Activated CD4-positive, alpha-beta memory T cell treated with anti-CD3 and anti-CD28 coated beads for 36 hours (primary cell): ENCODE results near the gene GYPC. TPM values are rescaled to one million over a fixed set of nuclear protein-coding genes. Genes with fewer than 3 reads are reported as not detected.
"Not testable (repeated sequence)": the region's sequence is repeated elsewhere in the genome, so short reads cannot be mapped to it uniquely, and the experiment has no call there.

ENCODE experiments used
- CTCF ChIA-PET: fragments of 350-600 bp; sonication (Branson Sonifier 250); formaldehyde crosslinking; loops from one replicate; lab custom pipeline; 2021; ENCODE audit warnings: antibody characterized with exemption, inconsistent platforms; lab: Charles Lee
- POLR2A ChIA-PET: fragments of 350-600 bp; sonication (Branson Sonifier 250); formaldehyde crosslinking; loops from one replicate; lab custom pipeline; 2021; ENCODE audit warnings: antibody characterized with exemption; lab: Charles Lee
- DNase-seq: peaks from one replicate; pipeline ENCODE4 v3.0.0-alpha.2; 2020
- H3K27ac Mint-ChIP-seq: one replicate; pipeline ENCODE4 v1.8.0; 2021; ENCODE audit warnings: mixed read lengths
- H3K27me3 Mint-ChIP-seq: one replicate; pipeline ENCODE4 v1.8.0; 2021; ENCODE audit warnings: mixed read lengths
- H3K36me3 Mint-ChIP-seq: one replicate; pipeline ENCODE4 v1.8.0; 2021; ENCODE audit warnings: mixed read lengths
- H3K4me1 Mint-ChIP-seq: one replicate; pipeline ENCODE4 v1.8.0; 2021; ENCODE audit warnings: low read depth, mixed read lengths
- H3K4me3 Mint-ChIP-seq: one replicate; pipeline ENCODE4 v1.8.0; 2021; ENCODE audit warnings: mild to moderate bottlenecking, mixed read lengths
- H3K9me3 Mint-ChIP-seq: one replicate; pipeline ENCODE4 v1.8.0; 2021; ENCODE audit warnings: mixed read lengths
- intact Hi-C: fragments of 100-400 bp; cut with micrococcal nuclease; formaldehyde crosslinking; loops from one replicate; pipeline ENCODE4 v1.15.1; 2023
- total RNA-seq, 2 experiments: library from RNA; stranded (reverse); gene quantifications; one replicate each; pipeline ENCODE4 v1.2.3, GENCODE V29; 2021

GYPC gene
- total RNA-seq, 2 experiments from 2014 or later, result 123 TPM

DNA sequence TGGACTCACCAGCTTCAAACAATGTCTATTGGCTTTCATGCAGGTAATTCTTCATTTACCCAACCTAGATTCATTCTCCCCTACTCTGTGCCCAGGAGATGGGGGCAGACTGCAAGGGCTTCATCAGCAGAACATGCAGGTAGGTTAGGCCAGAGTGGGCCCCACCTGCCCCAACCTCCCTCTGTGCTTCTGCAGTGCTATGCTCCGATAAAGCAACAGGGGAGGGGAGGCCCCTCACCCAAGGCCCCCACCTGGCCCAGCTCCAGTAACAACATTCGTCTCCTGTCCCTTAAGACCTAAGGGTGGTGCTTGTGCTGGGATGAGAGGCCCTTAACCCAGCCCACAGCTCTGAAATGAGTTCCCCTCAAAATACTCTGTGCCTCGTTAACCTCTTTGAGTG, 16.7 kb upstream of the GYPC start:
- no peaks in the 10 kb centered on the region for H3K27me3 Mint-ChIP-seq
- no peaks in the 10 kb centered on the region for H3K9me3 Mint-ChIP-seq
- intact Hi-C loops, result no loop called here
- H3K4me1 Mint-ChIP-seq, result no peaks in the 10 kb centered on the region
- no peak overlapping the region for H3K4me3 Mint-ChIP-seq
- H3K36me3 Mint-ChIP-seq, result no peaks in the 10 kb centered on the region
- no peak overlapping the region for H3K27ac Mint-ChIP-seq
- ChIA-PET CTCF (interaction anchor here (0.8 kb wide), 1 partner anchor 61 kb away, joined by 3 read pairs; no protein-coding TSS in a partner anchor), POLR2A (no interaction called here)
- no peak for DNase-seq

DNA sequence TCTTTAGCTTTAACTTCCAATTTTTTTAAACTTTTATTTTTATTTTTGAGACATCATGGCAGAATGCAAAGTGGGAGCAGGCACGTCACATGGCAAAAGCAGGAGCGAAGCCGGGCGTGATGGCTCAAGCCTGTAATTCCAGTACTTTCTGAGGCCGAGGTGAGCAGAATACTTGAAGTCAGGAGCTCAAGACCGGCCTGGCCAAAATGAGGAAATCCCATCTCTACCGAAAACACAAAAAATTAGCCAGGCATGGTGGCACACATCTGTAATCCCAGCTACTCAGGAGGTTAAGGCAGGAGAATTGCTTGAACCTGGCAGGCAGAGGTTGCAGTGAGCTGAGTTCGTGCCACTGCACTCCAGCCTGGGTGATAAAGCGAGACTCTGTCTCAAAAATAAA, 14.7 kb upstream of the GYPC start:
- DNase-seq, H3K9me3 Mint-ChIP-seq, H3K4me1 Mint-ChIP-seq, H3K36me3 Mint-ChIP-seq, H3K4me3 Mint-ChIP-seq, H3K27ac Mint-ChIP-seq, H3K27me3 Mint-ChIP-seq, CTCF ChIA-PET, POLR2A ChIA-PET, intact Hi-C loops: not testable (repeated sequence)

DNA sequence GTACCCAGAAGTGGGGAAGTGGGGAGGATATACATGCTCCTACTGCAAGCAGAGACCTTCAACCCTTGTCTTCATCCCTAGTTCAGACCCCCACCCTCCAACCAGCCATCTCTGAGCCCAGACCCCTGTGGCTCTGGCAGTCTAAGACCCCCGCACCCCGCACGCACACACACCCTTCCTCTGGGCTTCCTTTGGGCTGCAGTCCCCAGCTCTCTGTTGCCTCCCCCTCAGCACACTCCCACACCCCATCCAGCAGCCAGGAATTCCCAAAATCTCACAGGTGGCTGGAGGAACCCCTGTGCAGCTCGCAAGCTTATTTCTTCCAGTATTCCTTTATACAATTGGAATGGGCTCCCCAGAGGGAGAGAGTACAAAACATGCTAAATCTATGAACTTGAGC, 13.9 kb upstream of the GYPC start:
- no peak for DNase-seq
- Mint-ChIP-seq H3K9me3 (no peaks in the 10 kb centered on the region), H3K4me1 (no peaks in the 10 kb centered on the region), H3K4me3 (no peak overlapping the region), H3K36me3 (no peaks in the 10 kb centered on the region), H3K27ac (no peak overlapping the region), H3K27me3 (no peaks in the 10 kb centered on the region)
- ChIA-PET CTCF (no interaction called here), POLR2A (no interaction called here)
- intact Hi-C loops, result no loop called here

DNA sequence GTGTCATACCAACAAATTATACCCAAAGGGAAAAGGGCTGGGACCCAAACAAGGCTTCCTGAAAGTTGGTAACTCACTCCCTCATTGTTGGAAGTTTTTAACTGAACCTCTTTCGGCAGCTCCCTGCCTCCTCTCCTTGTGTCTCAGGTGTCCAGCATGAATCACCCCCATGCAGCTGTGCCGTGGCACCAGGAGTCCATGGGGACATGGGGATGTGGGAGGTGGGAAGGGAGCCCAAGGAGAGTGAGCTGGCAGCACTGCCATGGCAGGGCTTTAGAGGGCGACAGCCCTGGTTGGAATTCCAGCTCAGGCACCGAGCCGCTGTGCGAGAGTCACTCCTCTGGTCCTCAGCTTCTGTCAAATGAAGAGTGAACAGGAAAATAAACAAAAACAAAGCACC, 12.5 kb upstream of the GYPC start:
- no peak for DNase-seq
- Mint-ChIP-seq H3K4me1 (no peaks in the 10 kb centered on the region), H3K27me3 (no peaks in the 10 kb centered on the region), H3K9me3 (no peaks in the 10 kb centered on the region), H3K4me3 (no peak overlapping the region), H3K27ac (no peak overlapping the region), H3K36me3 (no peaks in the 10 kb centered on the region)
- POLR2A ChIA-PET, result no interaction called here
- CTCF ChIA-PET, result interaction anchor here (0.6 to 0.8 kb wide), 2 partner anchors 16 to 163 kb away, joined by 3 read pairs; no protein-coding TSS in a partner anchor
- intact Hi-C loops, result no loop called here

DNA sequence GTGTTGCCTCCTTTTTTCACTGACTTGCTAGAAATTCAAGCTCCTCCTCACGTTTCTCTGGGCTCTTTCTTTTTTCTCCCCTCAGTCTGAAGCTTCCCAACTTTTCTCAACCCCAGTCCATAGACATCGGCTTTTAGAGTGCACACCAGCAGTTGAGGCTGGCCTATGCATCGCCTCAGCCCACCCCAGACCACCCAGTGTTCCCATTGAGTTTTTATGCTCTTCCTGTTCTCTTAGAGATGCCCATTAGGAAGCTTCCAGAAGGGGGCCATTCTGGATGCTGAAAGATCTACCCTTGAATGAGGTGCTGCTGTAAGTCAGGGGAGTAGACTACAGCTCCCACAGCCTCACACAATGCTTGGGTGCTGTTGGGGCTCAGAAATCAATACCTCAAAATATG, 12.0 kb upstream of the GYPC start:
- intact Hi-C loops, result no loop called here
- no peaks in the 10 kb centered on the region for H3K36me3 Mint-ChIP-seq
- H3K4me3 Mint-ChIP-seq, result no peak overlapping the region
- H3K4me1 Mint-ChIP-seq, result no peaks in the 10 kb centered on the region
- H3K27me3 Mint-ChIP-seq, result no peaks in the 10 kb centered on the region
- POLR2A ChIA-PET, result no interaction called here
- H3K27ac Mint-ChIP-seq, result no peak overlapping the region
- CTCF ChIA-PET, result no interaction called here
- no peaks in the 10 kb centered on the region for H3K9me3 Mint-ChIP-seq
- DNase-seq, result no peak

DNA sequence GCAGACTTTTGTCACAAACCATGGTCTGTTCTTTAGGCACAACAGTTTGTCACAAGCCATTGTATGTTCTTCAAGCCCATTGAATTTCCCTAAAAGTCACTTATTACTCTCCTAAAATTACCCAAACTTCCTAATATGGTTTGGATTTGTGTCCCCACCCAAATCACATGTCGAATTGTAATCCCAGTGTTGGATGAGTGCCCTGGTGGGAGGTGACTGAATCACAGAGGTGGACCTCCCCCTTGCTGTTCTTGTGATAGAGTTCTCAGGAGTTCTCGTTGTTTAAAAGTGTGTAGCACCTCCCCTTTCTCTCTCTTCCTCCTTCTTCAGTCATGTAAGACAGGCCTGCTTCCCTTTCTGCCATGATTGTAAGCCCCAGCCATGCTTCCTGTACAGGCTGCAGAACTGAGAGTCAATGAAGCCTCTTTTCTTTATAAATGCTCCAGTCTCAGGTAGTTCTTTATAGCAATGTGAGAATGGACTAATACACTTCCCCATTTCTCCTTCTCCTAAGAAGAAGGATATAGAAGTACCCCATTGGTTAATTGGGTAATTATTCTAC, 11.2 kb upstream of the GYPC start:
- Mint-ChIP-seq H3K27me3 (no peaks in the 10 kb centered on the region), H3K27ac (no peak overlapping the region), H3K4me3 (no peak overlapping the region), H3K36me3 (no peaks in the 10 kb centered on the region), H3K4me1 (no peaks in the 10 kb centered on the region), H3K9me3 (no peaks in the 10 kb centered on the region)
- intact Hi-C loops, result no loop called here
- ChIA-PET POLR2A (no interaction called here), CTCF (no interaction called here)
- no peak for DNase-seq

DNA sequence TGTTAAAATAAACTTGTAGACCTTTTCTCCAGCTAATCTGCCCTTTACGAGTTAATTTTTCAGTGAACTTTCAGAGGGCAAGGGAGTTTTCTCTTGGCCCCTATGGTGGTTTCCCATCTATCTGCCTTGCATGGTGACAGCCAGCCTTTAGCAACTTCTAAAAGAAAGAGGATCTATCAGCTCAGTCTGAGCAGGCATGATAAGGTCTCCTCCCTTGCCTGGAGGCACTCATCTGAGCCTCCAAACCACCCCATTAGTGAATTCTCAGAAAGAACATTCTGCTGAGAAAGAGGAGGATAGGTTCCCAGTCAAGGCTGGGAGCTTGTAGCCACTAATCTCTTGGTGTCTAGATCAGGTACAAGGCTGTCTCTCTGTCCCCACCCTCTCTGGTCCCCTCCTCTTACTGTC, 10.7 kb upstream of the GYPC start:
- H3K27ac Mint-ChIP-seq, result no peak overlapping the region
- H3K4me3 Mint-ChIP-seq, result no peak overlapping the region
- H3K36me3 Mint-ChIP-seq, result no peaks in the 10 kb centered on the region
- DNase-seq, result no peak
- H3K9me3 Mint-ChIP-seq, result no peaks in the 10 kb centered on the region
- H3K4me1 Mint-ChIP-seq, result no peaks in the 10 kb centered on the region
- H3K27me3 Mint-ChIP-seq, result no peaks in the 10 kb centered on the region
- intact Hi-C loops, result no loop called here
- ChIA-PET POLR2A (no interaction called here), CTCF (no interaction called here)

DNA sequence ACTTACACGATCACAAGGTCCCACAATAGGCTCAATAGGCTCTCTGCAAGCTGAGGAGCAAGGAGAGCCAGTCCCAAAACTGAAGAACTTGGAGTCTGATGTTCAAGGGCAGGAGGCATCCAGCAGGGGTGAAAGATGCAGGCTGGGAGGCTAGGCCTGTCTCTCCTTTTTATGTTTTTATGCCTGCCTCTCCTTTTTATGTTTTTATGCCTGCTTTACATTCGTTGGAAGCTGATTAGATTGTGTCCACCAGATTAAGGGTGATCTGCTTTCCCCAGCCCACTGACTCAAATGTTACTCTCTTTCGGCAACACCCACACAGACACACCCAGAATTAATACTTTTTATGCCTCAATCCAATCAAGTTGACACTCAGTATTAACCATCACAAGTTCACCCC, 9.9 kb upstream of the GYPC start:
- H3K4me1 Mint-ChIP-seq, result no peaks in the 10 kb centered on the region
- peaks cover 3% of the 10 kb centered on the region for H3K9me3 Mint-ChIP-seq
- intact Hi-C loops, result no loop called here
- no peak for DNase-seq
- no peaks in the 10 kb centered on the region for H3K27me3 Mint-ChIP-seq
- H3K27ac Mint-ChIP-seq, result no peak overlapping the region
- POLR2A ChIA-PET, result no interaction called here
- H3K4me3 Mint-ChIP-seq, result no peak overlapping the region
- peaks cover 2% of the 10 kb centered on the region for H3K36me3 Mint-ChIP-seq
- CTCF ChIA-PET, result no interaction called here

DNA sequence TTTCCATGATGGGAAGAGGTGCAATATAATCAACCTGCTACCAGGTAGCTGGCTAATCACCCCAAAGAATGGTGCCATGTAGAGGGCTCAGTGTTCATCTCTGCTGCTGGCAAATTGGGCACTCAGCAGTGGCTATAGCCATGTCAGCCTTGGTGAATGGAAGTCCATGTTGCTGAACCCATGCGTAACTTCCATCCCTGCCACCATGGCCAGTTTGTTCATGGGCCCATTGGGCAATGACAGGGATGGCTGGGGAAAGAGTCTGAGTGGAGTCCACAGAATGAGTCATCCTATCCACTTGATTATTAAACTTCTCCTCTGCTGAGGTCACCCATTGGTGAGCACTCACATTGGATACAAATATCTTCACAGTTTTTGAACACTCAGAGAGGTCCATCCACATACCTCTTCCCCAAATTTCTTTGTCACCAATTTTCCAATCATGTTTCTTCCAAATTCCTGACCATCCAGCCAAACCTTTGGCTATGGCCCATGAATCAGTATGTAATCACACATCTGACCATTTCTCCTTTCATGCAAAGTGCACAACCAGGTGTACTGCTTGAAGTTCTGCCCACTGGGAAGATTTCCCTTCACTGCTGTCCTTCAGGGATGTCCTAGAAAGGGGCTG, 8.1 kb upstream of the GYPC start:
- H3K27me3 Mint-ChIP-seq, H3K27ac Mint-ChIP-seq, H3K4me1 Mint-ChIP-seq, DNase-seq, H3K36me3 Mint-ChIP-seq, CTCF ChIA-PET, POLR2A ChIA-PET, H3K9me3 Mint-ChIP-seq, intact Hi-C loops, H3K4me3 Mint-ChIP-seq: not testable (repeated sequence)

DNA sequence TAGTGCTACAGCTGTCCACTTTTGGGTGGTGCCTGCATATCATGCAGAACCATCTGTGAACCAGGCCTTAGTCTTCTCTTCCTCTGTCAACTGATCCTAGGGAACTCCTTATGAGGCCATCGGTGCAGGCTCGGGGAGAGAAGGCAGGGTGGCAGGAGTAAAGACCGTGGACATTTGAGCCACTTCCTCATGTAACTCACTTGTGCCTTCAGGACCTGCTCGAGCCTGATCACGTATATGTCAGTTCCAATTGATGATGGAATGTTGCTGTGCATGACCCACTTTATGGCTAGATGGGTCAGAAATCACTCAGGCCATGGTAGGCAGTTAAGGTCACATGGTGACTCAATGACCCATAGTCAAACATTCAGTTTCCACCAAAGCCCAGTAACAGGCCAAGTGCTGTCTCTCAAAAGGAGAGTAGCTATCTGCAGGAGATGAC, 7.6 kb upstream of the GYPC start:
- H3K36me3 Mint-ChIP-seq, POLR2A ChIA-PET: not testable (repeated sequence)

DNA sequence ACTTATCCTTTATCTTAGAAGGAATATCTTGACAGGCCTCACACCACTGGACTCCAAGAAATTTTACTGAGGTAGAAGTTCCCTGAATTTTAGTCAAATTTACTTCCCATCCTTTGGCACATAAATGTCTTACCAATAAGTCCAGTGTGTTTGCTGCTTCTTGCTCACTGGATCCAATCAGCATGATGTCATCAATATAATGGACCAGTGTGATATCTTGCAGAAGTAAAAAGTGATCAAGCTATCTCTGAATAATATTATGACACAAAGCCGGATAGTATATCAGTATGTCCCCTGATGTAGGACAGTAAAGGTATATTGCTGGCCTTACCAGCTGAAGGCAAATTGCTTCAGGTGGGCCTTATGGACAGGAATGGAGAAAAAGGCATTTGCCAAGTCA, 6.9 kb upstream of the GYPC start:
- intact Hi-C loops, result no loop called here
- no peak for DNase-seq
- ChIA-PET POLR2A (no interaction called here), CTCF (interaction anchor here (0.8 kb wide), 1 partner anchor 9 kb away, joined by 3 read pairs; no protein-coding TSS in a partner anchor)
- no peak overlapping the region for H3K27ac Mint-ChIP-seq
- H3K4me1 Mint-ChIP-seq, result no peaks in the 10 kb centered on the region
- no peak overlapping the region for H3K4me3 Mint-ChIP-seq
- H3K27me3 Mint-ChIP-seq, result no peaks in the 10 kb centered on the region
- peaks cover 2% of the 10 kb centered on the region for H3K36me3 Mint-ChIP-seq
- peaks cover 4% of the 10 kb centered on the region for H3K9me3 Mint-ChIP-seq

More for the DNA sequence above, 7.6 kb upstream of the GYPC start:
- H3K27ac Mint-ChIP-seq, H3K9me3 Mint-ChIP-seq, H3K4me1 Mint-ChIP-seq, intact Hi-C loops, H3K27me3 Mint-ChIP-seq, DNase-seq, H3K4me3 Mint-ChIP-seq, CTCF ChIA-PET: not testable (repeated sequence)

DNA sequence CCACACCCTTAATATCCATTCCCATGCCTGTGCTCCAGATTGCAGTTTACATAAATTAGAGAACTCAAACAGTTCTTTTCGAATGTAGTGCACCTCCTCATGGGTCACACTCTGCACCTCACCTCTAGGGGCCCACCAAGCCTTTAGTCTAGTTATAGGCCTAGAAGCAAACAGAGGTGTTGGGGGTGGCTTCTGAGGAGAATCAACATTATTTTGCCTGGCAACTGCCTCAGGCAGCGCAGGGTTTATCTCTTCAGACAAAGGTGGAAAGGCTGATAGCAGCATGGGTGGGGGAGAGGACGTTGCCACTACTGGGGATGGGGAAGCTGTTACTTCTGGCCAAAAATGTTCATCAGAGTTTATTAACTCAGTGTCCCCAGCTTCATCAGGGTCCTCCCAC, 5.0 kb upstream of the GYPC start:
- peaks cover 4% of the 10 kb centered on the region for H3K9me3 Mint-ChIP-seq
- intact Hi-C loops, result loop anchor here (10.0 kb wide), 1 partner anchor 374 kb away; no protein-coding TSS in a partner anchor
- no peak for DNase-seq
- H3K4me1 Mint-ChIP-seq, result peaks cover 6% of the 10 kb centered on the region
- no peaks in the 10 kb centered on the region for H3K27me3 Mint-ChIP-seq
- CTCF ChIA-PET, result no interaction called here
- H3K4me3 Mint-ChIP-seq, result no peak overlapping the region
- H3K27ac Mint-ChIP-seq, result peak overlapping the region; percentile 40
- peaks cover 4% of the 10 kb centered on the region for H3K36me3 Mint-ChIP-seq
- POLR2A ChIA-PET, result no interaction called here

DNA sequence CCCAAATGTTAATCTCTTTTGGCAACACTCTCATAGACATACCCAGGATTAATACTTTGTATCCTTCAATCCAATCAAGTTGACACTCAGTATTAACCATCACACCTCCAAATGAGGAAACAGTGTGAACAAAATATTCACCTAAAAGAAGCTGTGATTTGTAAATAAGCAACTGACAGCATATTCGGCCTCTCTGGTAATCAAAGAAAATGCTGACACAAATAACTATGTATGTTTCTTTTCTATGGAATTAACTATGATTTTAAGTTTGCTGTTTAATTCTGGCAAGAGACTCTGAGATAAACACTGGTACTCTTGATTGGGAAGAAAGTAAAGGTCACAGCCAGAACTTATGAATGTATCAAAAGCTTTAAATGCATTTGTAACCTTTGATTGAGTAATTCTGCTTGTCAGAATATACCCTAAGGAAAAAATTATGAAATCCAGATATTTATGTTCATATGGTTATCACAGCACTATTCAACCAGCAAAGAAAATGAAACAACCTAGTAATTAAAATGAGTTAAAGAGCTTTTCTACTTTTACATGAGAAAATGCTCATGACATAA, 3.6 kb upstream of the GYPC start:
- POLR2A ChIA-PET, result no interaction called here
- Mint-ChIP-seq H3K27ac (no peak overlapping the region), H3K36me3 (peaks cover 10% of the 10 kb centered on the region), H3K4me1 (peaks cover 6% of the 10 kb centered on the region), H3K27me3 (no peaks in the 10 kb centered on the region), H3K9me3 (peaks cover 4% of the 10 kb centered on the region), H3K4me3 (no peak overlapping the region)
- DNase-seq, result no peak
- CTCF ChIA-PET, result no interaction called here
- intact Hi-C loops, result loop anchor here (10.0 kb wide), 1 partner anchor 372 kb away; no protein-coding TSS in a partner anchor
